ENCODE results near the gene DGCR6L. TPM values are rescaled to one million over a fixed set of nuclear protein-coding genes. Genes with fewer than 3 reads are reported as not detected.
"Not testable (repeated sequence)": the region's sequence is repeated elsewhere in the genome, so short reads cannot be mapped to it uniquely, and the experiment has no call there.

Gene DGCR6L
- total and polyA plus RNA-seq, 2 of the 4 experiments (the other 2 are of a cell fraction) = 65.4 to 80.4 TPM

DNA sequence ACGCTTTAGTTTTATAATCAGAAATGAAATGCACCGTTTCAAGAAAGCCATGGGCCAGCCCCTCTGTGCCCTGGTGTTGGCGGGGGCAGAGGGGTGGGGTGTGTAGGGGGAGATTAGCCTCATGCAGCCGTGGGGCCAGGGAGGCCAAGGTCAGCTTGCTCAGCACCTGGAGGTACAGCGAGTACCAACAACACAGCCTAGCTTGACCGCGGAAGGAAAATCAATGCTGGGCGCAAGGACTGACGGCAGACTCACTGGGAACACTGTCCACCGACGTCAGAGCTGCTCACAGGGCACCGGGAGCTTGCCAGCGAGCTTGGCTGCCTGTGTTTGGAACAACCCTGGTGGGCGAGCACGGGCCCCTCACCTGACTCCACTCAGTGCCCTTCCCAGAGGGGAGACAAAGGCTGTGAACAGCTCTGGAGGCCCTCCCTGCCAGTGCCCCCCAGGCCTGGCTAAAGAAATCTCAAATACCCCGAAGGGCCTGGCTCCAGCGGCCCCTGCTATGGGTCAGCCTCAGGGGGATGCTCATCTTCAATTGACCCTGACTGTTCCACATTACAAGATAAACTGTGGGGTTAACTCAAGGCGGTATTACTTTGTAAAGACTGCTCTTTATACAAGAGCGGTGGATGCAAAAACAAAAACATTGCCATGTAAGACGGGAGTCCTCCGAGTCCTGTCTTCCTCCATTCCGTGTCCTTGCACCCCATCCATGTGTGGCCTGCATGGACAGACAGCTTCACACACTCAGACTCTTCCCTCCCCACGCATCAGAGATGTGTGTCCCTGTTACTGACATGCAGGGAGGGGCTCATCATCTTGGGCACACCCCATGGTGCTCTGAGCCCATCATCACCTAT lies 30.4 kb downstream of the DGCR6L start:
- H3K23ac ChIP-seq (ENCODE audit: low read depth, low read length); H4K91ac ChIP-seq (ENCODE audit: insufficient read depth, low read depth, low read length); dilution Hi-C loops (cut with HindIII; ENCODE audit: low sequenced_read_pairs, unreplicated experiment); H3K79me1 ChIP-seq (ENCODE audit: low read depth in 1 of 2, low read length in 2 of 2); BruUV-seq (replicated peaks); H3K14ac ChIP-seq (replicated peaks; ENCODE audit: low read depth, low read length); H2AK5ac ChIP-seq (ENCODE audit: low read depth, low read length); H4K20me1 ChIP-seq (ENCODE audit: insufficient read depth, low read length); H3K36me3 ChIP-seq (ENCODE audit: control insufficient read depth, insufficient read depth, low read length); H2BK5ac ChIP-seq (ENCODE audit: low read depth, low read length, poor library complexity, severe bottlenecking); H4K8ac ChIP-seq (ENCODE audit: low read depth in 2 of 2, low read length in 2 of 2); H3K4me3 ChIP-seq (ENCODE audit: insufficient read depth, low read depth, low read length); H3K27ac ChIP-seq (ENCODE audit: insufficient read depth, low read length); H2AFZ ChIP-seq (replicated peaks; ENCODE audit: low read length, poor library complexity); H2BK15ac ChIP-seq (ENCODE audit: low read depth, low read length); ATAC-seq (ENCODE audit: low read depth); POLR2A ChIA-PET (ENCODE audit: unreplicated experiment); intact Hi-C loops (cut with micrococcal nuclease); H2BK120ac ChIP-seq (ENCODE audit: low read depth, low read length); H3K4ac ChIP-seq (ENCODE audit: low read depth, low read length); H3K56ac ChIP-seq (ENCODE audit: extremely low read depth, insufficient read depth, low read length); DNase-seq; H2AK9ac ChIP-seq (replicated peaks; ENCODE audit: low read depth, low read length, poor library complexity); H3K18ac ChIP-seq (ENCODE audit: low read depth, low read length); H3K4me2 ChIP-seq (ENCODE audit: low read depth, low read length); CTCF ChIA-PET; H2BK20ac ChIP-seq (ENCODE audit: low read depth, low read length); H3K9me3 ChIP-seq (ENCODE audit: control insufficient read depth, insufficient read depth, low read length); H3K9ac ChIP-seq (ENCODE audit: low read depth, low read length); H3K9me1 ChIP-seq (ENCODE audit: insufficient read depth, low read length); H3K4me1 ChIP-seq (ENCODE audit: control insufficient read depth, insufficient read depth, low read length); H4K5ac ChIP-seq (ENCODE audit: low read depth, low read length): not testable (repeated sequence)
- in situ Hi-C loops (cut with MboI; ENCODE audit: low sequenced_read_pairs) = loop anchor here (5.0 kb wide), 1 partner anchor 132 kb away; no protein-coding TSS in a partner anchor
- 80% methylated on average over 8 of the region's 23 CpGs; no CpG with 5 or more reads in 1 of the 2 experiments for WGBS, 2 experiments (ENCODE audit: extremely low coverage in 2 of 2, insufficient read length in 1 of 2)
- peaks cover 46% of the 10 kb centered on the region for H3K27me3 ChIP-seq (ENCODE audit: control insufficient read depth, insufficient read depth, low read length)

DNA sequence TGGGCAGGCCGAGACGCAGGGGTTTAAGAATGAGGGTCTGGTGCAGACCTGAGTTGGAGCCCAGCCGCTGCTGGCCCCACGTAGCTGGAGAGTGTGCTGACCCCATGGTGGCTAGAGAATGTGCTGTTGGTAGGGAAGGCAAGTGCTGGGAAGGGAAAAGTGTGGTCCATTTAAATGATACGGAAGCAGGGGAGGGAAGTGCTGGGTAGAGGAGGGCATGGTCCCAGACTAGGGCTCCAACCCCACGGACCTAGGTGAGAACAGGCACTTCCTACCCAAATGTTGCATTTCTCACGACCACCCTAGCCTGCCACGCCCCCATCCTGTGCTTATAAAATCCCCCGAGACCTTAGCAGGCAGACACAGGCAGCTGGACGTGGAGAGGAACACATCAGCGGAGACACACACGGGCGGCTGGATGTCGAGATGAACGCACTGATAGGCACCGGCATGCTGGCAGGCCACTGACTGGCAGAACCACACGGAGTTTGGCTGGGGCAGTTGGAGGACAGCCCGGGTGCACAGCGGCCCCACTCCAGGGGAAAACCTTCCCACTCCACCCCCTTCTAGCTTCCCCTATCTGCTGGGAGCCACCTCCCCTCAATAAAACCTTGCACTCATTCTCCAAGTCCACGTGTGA lies 33.0 kb downstream of the DGCR6L start:
- H4K20me1 ChIP-seq (ENCODE audit: insufficient read depth, low read length); CTCF ChIA-PET; H3K4me2 ChIP-seq (ENCODE audit: low read depth, low read length); H2BK15ac ChIP-seq (ENCODE audit: low read depth, low read length); H2BK5ac ChIP-seq (ENCODE audit: low read depth, low read length, poor library complexity, severe bottlenecking); H4K5ac ChIP-seq (ENCODE audit: low read depth, low read length); H3K9me1 ChIP-seq (ENCODE audit: insufficient read depth, low read length); H3K23ac ChIP-seq (ENCODE audit: low read depth, low read length); in situ Hi-C loops (cut with MboI; ENCODE audit: low sequenced_read_pairs); H4K91ac ChIP-seq (ENCODE audit: insufficient read depth, low read depth, low read length); H3K27ac ChIP-seq (ENCODE audit: insufficient read depth, low read length); H3K56ac ChIP-seq (ENCODE audit: extremely low read depth, insufficient read depth, low read length); H3K4me1 ChIP-seq (ENCODE audit: control insufficient read depth, insufficient read depth, low read length); DNase-seq; H2AK9ac ChIP-seq (replicated peaks; ENCODE audit: low read depth, low read length, poor library complexity); H3K4ac ChIP-seq (ENCODE audit: low read depth, low read length); POLR2A ChIA-PET (ENCODE audit: unreplicated experiment); H3K79me1 ChIP-seq (ENCODE audit: low read depth in 1 of 2, low read length in 2 of 2); H3K14ac ChIP-seq (replicated peaks; ENCODE audit: low read depth, low read length); H3K4me3 ChIP-seq (ENCODE audit: insufficient read depth, low read depth, low read length); dilution Hi-C loops (cut with HindIII; ENCODE audit: low sequenced_read_pairs, unreplicated experiment); H2BK20ac ChIP-seq (ENCODE audit: low read depth, low read length); BruUV-seq (replicated peaks); H4K8ac ChIP-seq (ENCODE audit: low read depth in 2 of 2, low read length in 2 of 2); intact Hi-C loops (cut with micrococcal nuclease); ATAC-seq (ENCODE audit: low read depth); H2AK5ac ChIP-seq (ENCODE audit: low read depth, low read length); H3K9ac ChIP-seq (ENCODE audit: low read depth, low read length); H3K18ac ChIP-seq (ENCODE audit: low read depth, low read length); H3K36me3 ChIP-seq (ENCODE audit: control insufficient read depth, insufficient read depth, low read length); H2AFZ ChIP-seq (replicated peaks; ENCODE audit: low read length, poor library complexity); H2BK120ac ChIP-seq (ENCODE audit: low read depth, low read length); H3K9me3 ChIP-seq (ENCODE audit: control insufficient read depth, insufficient read depth, low read length): not testable (repeated sequence)
- no CpG with 5 or more reads among the region's 20 CpGs for WGBS, 2 experiments (ENCODE audit: extremely low coverage in 2 of 2, insufficient read length in 1 of 2)
- H3K27me3 ChIP-seq (ENCODE audit: control insufficient read depth, insufficient read depth, low read length) = peaks cover 41% of the 10 kb centered on the region
